Glomerular endothelial cell (primary cell): ENCODE data around the gene RNF150. TPM values are rescaled to one million over a fixed set of nuclear protein-coding genes. Genes with fewer than 3 reads are reported as not detected.
"Not testable (repeated sequence)": the region's sequence is repeated elsewhere in the genome, so short reads cannot be mapped to it uniquely, and the experiment has no call there.

ENCODE experiments used
- DNase-seq: peaks from one replicate; pipeline ENCODE4 v3.0.0-alpha.2; 2011; ENCODE audit warnings: low read depth, low spot score; ENCODE audit errors: extremely low read depth
- total RNA-seq: library from RNA; depleted of rRNA; stranded (reverse); fragments of >200 nt; gene quantifications from 2 replicates; pipeline ENCODE4 v1.2.3, GENCODE V29; 2015

The RNF150 gene
- total RNA-seq, 1 donor from 2014 or later = 0.93 TPM

- no peak for DNase-seq
Observed at GRCh38 chr4:141078871-141079270, 54.4 kb downstream of the RNF150 start.

- DNase-seq = no peak
Observed at GRCh38 chr4:141077611-141078225, 55.6 kb downstream of the RNF150 start.

- DNase-seq = no peak
Observed at GRCh38 chr4:141075553-141075952, 57.7 kb downstream of the RNF150 start.

GRCh38 chr4:141074098-141074878 is 59.0 kb downstream of the RNF150 start:
- no peak for DNase-seq

- no peak for DNase-seq
Observed at GRCh38 chr4:141066690-141067089, 66.6 kb downstream of the RNF150 start.

GRCh38 chr4:141065872-141066271 is 67.4 kb downstream of the RNF150 start:
- no peak for DNase-seq

- DNase-seq = no peak
Observed at GRCh38 chr4:141062651-141063050, 70.6 kb downstream of the RNF150 start.

- DNase-seq = no peak
Observed at GRCh38 chr4:141058591-141059512, 74.4 kb downstream of the RNF150 start.

GRCh38 chr4:141057582-141057981 is 75.7 kb downstream of the RNF150 start:
- no peak for DNase-seq

- DNase-seq = no peak
Observed at GRCh38 chr4:141056473-141056872, 76.8 kb downstream of the RNF150 start.

GRCh38 chr4:141054446-141054845 is 78.8 kb downstream of the RNF150 start:
- DNase-seq = no peak

- not testable (repeated sequence) for DNase-seq
Observed at GRCh38 chr4:141050999-141051398, 82.3 kb downstream of the RNF150 start.

GRCh38 chr4:141047228-141047884 is 85.9 kb downstream of the RNF150 start:
- DNase-seq = no peak

GRCh38 chr4:141046255-141046654 is 87.0 kb downstream of the RNF150 start:
- no peak for DNase-seq

GRCh38 chr4:141045848-141046247 is 87.4 kb downstream of the RNF150 start:
- no peak for DNase-seq

- DNase-seq = no peak
Observed at GRCh38 chr4:141041021-141041476, 92.2 kb downstream of the RNF150 start.

- DNase-seq = no peak
Observed at GRCh38 chr4:141039156-141039555, 94.1 kb downstream of the RNF150 start.

GRCh38 chr4:141038428-141038827 is 94.8 kb downstream of the RNF150 start:
- DNase-seq = no peak

- DNase-seq = no peak
Observed at GRCh38 chr4:141037446-141037845, 95.8 kb downstream of the RNF150 start.

- no peak for DNase-seq
Observed at GRCh38 chr4:141036786-141037185, 96.5 kb downstream of the RNF150 start.

GRCh38 chr4:141035920-141036319 is 97.3 kb downstream of the RNF150 start:
- DNase-seq = no peak
